ENCODE measurements around the gene ANKRD34C. TPM values are rescaled to one million over a fixed set of nuclear protein-coding genes. Genes with fewer than 3 reads are reported as not detected.

Gene ANKRD34C
- total and polyA plus RNA-seq, 2 experiments from 2014 or later = not detected

GRCh38 chr15:79283252-79284048 is 928 bp downstream of the ANKRD34C start:
- H3K4me1 Mint-ChIP-seq = peaks cover 5% of the 10 kb centered on the region
- no peaks in the 10 kb centered on the region for H3F3A ChIP-seq (replicated peaks; ENCODE audit: low read depth)
- H4K20me1 ChIP-seq (replicated peaks; ENCODE audit: insufficient read depth) = 0 out of 2 replicates have a peak, but pooled peaks cover 7% of the 10 kb centered on the region
- H3K27me3 Mint-ChIP-seq (ENCODE audit: insufficient read depth, low read depth, poor library complexity) = peaks cover 39% of the 10 kb centered on the region
- no peaks in the 10 kb centered on the region for H3K79me2 ChIP-seq (replicated peaks; ENCODE audit: insufficient read depth)
- peaks cover 7% of the 10 kb centered on the region; the same call in 1 of the 2 replicates for H3K4me1 ChIP-seq (ENCODE audit: insufficient read depth)
- H3K36me3 ChIP-seq (ENCODE audit: insufficient read depth) = no peaks in the 10 kb centered on the region
- no peak overlapping the region for H3K27ac ChIP-seq (ENCODE audit: low read depth)
- H3K27ac Mint-ChIP-seq = no peak overlapping the region
- peak overlapping the region; percentile 63 for H3K4me3 ChIP-seq
- H3K4me2 ChIP-seq = peak overlapping the region; percentile 86
- ATAC-seq = peak; percentile 92
- H3K27me3 ChIP-seq (ENCODE audit: insufficient read depth) = peaks cover 72% of the 10 kb centered on the region
- no peaks in the 10 kb centered on the region for H3K9me2 ChIP-seq (ENCODE audit: insufficient read depth)
- peak overlapping the region; percentile 70; the same call in 1 of the 2 replicates for H2AFZ ChIP-seq
- TF ChIP-seq EZH2phosphoT487 (IDR thresholded peaks at IDR 0.05; ENCODE audit: unreplicated experiment) (no peak), JUNB (IDR thresholded peaks at IDR 0.05; ENCODE audit: unreplicated experiment) (no peak), CREB1 (CRISPR knock-in tag; IDR thresholded peaks at IDR 0.05; ENCODE audit: low read depth) (peak; percentile 33; the same call in 1 of the 2 replicates), POLR2AphosphoS5 (IDR thresholded peaks at IDR 0.05; ENCODE audit: low read depth) (no peak), STAT1 (IDR thresholded peaks at IDR 0.05; ENCODE audit: unreplicated experiment) (no peak), ZNF114 (CRISPR knock-in tag; IDR thresholded peaks at IDR 0.05) (no peak), CTCF (conservative IDR thresholded peaks at IDR 0.05; ENCODE audit: low read depth in 2 of 2) (no peak), EZH2 (IDR thresholded peaks at IDR 0.05; ENCODE audit: low read depth, unreplicated experiment) (peak; percentile 31), ZNF331 (CRISPR knock-in tag; IDR thresholded peaks at IDR 0.05; ENCODE audit: low read depth) (no peak), ZNF462 (CRISPR knock-in tag; IDR thresholded peaks at IDR 0.05) (no peak)
- TF ChIP-seq, protein P1, sequence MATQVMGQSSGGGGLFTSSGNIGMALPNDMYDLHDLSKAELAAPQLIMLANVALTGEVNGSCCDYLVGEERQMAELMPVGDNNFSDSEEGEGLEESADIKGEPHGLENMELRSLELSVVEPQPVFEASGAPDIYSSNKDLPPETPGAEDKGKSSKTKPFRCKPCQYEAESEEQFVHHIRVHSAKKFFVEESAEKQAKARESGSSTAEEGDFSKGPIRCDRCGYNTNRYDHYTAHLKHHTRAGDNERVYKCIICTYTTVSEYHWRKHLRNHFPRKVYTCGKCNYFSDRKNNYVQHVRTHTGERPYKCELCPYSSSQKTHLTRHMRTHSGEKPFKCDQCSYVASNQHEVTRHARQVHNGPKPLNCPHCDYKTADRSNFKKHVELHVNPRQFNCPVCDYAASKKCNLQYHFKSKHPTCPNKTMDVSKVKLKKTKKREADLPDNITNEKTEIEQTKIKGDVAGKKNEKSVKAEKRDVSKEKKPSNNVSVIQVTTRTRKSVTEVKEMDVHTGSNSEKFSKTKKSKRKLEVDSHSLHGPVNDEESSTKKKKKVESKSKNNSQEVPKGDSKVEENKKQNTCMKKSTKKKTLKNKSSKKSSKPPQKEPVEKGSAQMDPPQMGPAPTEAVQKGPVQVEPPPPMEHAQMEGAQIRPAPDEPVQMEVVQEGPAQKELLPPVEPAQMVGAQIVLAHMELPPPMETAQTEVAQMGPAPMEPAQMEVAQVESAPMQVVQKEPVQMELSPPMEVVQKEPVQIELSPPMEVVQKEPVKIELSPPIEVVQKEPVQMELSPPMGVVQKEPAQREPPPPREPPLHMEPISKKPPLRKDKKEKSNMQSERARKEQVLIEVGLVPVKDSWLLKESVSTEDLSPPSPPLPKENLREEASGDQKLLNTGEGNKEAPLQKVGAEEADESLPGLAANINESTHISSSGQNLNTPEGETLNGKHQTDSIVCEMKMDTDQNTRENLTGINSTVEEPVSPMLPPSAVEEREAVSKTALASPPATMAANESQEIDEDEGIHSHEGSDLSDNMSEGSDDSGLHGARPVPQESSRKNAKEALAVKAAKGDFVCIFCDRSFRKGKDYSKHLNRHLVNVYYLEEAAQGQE (IDR thresholded peaks at IDR 0.05; ENCODE audit: unreplicated experiment) = peak; percentile 96
- TF ChIP-seq, protein P2, sequence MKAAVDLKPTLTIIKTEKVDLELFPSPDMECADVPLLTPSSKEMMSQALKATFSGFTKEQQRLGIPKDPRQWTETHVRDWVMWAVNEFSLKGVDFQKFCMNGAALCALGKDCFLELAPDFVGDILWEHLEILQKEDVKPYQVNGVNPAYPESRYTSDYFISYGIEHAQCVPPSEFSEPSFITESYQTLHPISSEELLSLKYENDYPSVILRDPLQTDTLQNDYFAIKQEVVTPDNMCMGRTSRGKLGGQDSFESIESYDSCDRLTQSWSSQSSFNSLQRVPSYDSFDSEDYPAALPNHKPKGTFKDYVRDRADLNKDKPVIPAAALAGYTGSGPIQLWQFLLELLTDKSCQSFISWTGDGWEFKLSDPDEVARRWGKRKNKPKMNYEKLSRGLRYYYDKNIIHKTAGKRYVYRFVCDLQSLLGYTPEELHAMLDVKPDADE (IDR thresholded peaks at IDR 0.05) = no peak
- DNase-seq (ENCODE audit: low spot score) = peak; percentile 89
- no peaks in the 10 kb centered on the region for H3K9me3 Mint-ChIP-seq
- H3K36me3 Mint-ChIP-seq (ENCODE audit: low read depth) = no peaks in the 10 kb centered on the region
- peak overlapping the region; percentile 72 for H3K4me3 Mint-ChIP-seq

Data from GM23338 (cell line).